SK-N-SH treated with all-trans-retinoic acid at 6 μM for 48 hours (cell line): Measurements from ENCODE around the gene NUP205.

Experiments
- ATAC-seq: fragments of 200-7000 bp; cut with Tn5 transposase; 3 replicates; pipeline ENCODE4 v1.9.1; 2020; ENCODE audit warnings: mild to moderate bottlenecking, moderate library complexity
- ARNTL ChIP-seq: fragments of 450-650 bp; formaldehyde crosslinking; IDR thresholded peaks from 2 replicates; pipeline ENCODE4 v1.5.0; 2020; ENCODE audit warnings: low read depth, mild to moderate bottlenecking, moderate library complexity, borderline replicate concordance
- BACH2 ChIP-seq: fragments of 250-450 bp; sonication (Bioruptor Pico); IDR thresholded peaks from 2 replicates; pipeline ENCODE4 v1.9.0; 2021; ENCODE audit warnings: mild to moderate bottlenecking, borderline replicate concordance
- CREB5 ChIP-seq: fragments of 250-450 bp; sonication (Bioruptor Pico); IDR thresholded peaks from 2 replicates; pipeline ENCODE4 v1.5.1; 2020; ENCODE audit warnings: low read depth, mild to moderate bottlenecking, moderate library complexity
- CSDC2 ChIP-seq: fragments of 250-450 bp; sonication (Bioruptor Pico); IDR thresholded peaks from 2 replicates; pipeline ENCODE4 v1.5.0; 2020; ENCODE audit warnings: mild to moderate bottlenecking, moderate library complexity
- CSRNP3 ChIP-seq: fragments of 250-450 bp; sonication (Bioruptor Pico); IDR thresholded peaks from 2 replicates; pipeline ENCODE4 v1.5.1; 2021; ENCODE audit warnings: mild to moderate bottlenecking, moderate library complexity
- ESRRG ChIP-seq: fragments of 250-450 bp; sonication (Bioruptor Pico); IDR thresholded peaks from 2 replicates; pipeline ENCODE4 v1.6.1; 2021; ENCODE audit warnings: mild to moderate bottlenecking
- GLIS3 ChIP-seq: fragments of 250-450 bp; sonication (Bioruptor Pico); IDR thresholded peaks from 2 replicates; pipeline ENCODE4 v1.5.0; 2020; ENCODE audit warnings: mild to moderate bottlenecking, moderate library complexity
- ISL1 ChIP-seq: fragments of 250-450 bp; sonication (Bioruptor Pico); IDR thresholded peaks from 2 replicates; pipeline ENCODE4 v2.1.2; 2022; ENCODE audit warnings: mild to moderate bottlenecking, moderate library complexity
- OSR1 ChIP-seq: fragments of 250-450 bp; sonication (Bioruptor Pico); IDR thresholded peaks from 2 replicates; pipeline ENCODE4 v1.8.0; 2022; ENCODE audit warnings: moderate library complexity, mild to moderate bottlenecking, inconsistent platforms
- PATZ1 ChIP-seq: fragments of 250-450 bp; sonication (Bioruptor Pico); IDR thresholded peaks from 2 replicates; pipeline ENCODE4 v1.8.0; 2020; ENCODE audit warnings: mild to moderate bottlenecking, moderate library complexity, borderline replicate concordance
- POU6F1 ChIP-seq: fragments of 250-450 bp; sonication (Bioruptor Pico); IDR thresholded peaks from 2 replicates; pipeline ENCODE4 v1.8.0; 2021; ENCODE audit warnings: low read depth, mild to moderate bottlenecking, moderate library complexity, borderline replicate concordance
- PPARA ChIP-seq: fragments of 250-450 bp; sonication (Bioruptor Pico); IDR thresholded peaks from 2 replicates; pipeline ENCODE4 v1.5.0; 2020; ENCODE audit warnings: mild to moderate bottlenecking, borderline replicate concordance
- SNAI2 ChIP-seq: fragments of 250-450 bp; sonication (Bioruptor Pico); IDR thresholded peaks from 2 replicates; pipeline ENCODE4 v1.5.0; 2020; ENCODE audit warnings: mild to moderate bottlenecking, moderate library complexity
- TCF4 ChIP-seq: fragments of 250-450 bp; sonication (Bioruptor Pico); IDR thresholded peaks from 2 replicates; pipeline ENCODE4 v1.8.0; 2021; ENCODE audit warnings: mild to moderate bottlenecking, moderate library complexity, borderline replicate concordance
- TOX ChIP-seq: fragments of 250-450 bp; sonication (Bioruptor Pico); IDR thresholded peaks from 2 replicates; pipeline ENCODE4 v1.8.0; 2021; ENCODE audit warnings: mild to moderate bottlenecking, moderate library complexity, borderline replicate concordance
- TSHZ2 ChIP-seq: fragments of 250-450 bp; sonication (Bioruptor Pico); IDR thresholded peaks from 2 replicates; pipeline ENCODE4 v1.5.0; 2020; ENCODE audit warnings: mild to moderate bottlenecking, moderate library complexity
- ZC3H10 ChIP-seq: fragments of 250-450 bp; sonication (Bioruptor Pico); IDR thresholded peaks from 2 replicates; pipeline ENCODE4 v1.5.1; 2021; ENCODE audit warnings: mild to moderate bottlenecking, moderate library complexity
- ZFP3 ChIP-seq: fragments of 250-450 bp; sonication (Bioruptor Pico); IDR thresholded peaks from 2 replicates; pipeline ENCODE4 v1.5.0; 2020; ENCODE audit warnings: mild to moderate bottlenecking, moderate library complexity
- ZFP30 ChIP-seq: fragments of 450-650 bp; formaldehyde crosslinking; IDR thresholded peaks from 2 replicates; pipeline ENCODE4 v1.5.0; 2022; ENCODE audit warnings: mild to moderate bottlenecking, moderate library complexity
- ZNF565 ChIP-seq: fragments of 450-650 bp; formaldehyde crosslinking; conservative IDR thresholded peaks from 2 replicates; pipeline ENCODE4 v1.5.0; 2020; ENCODE audit warnings: low read depth, mild to moderate bottlenecking, moderate library complexity
- ZNF70 ChIP-seq: fragments of 450-650 bp; formaldehyde crosslinking; IDR thresholded peaks from 2 replicates; pipeline ENCODE4 v1.5.0; 2020; ENCODE audit warnings: mild to moderate bottlenecking, moderate library complexity
- ZNF8 ChIP-seq: fragments of 450-650 bp; formaldehyde crosslinking; IDR thresholded peaks from 2 replicates; pipeline ENCODE4 v1.5.0; 2020; ENCODE audit warnings: mild to moderate bottlenecking, moderate library complexity

Gene NUP205

GRCh38 chr7:135519233-135519688 is 38.5 kb upstream of the NUP205 start (continued):
- TF ChIP-seq PPARA: no peak

- TF ChIP-seq ZFP3 (CRISPR knock-in tag) (no peak), ZNF70 (CRISPR knock-in tag) (no peak), PPARA (no peak), CSRNP3 (CRISPR knock-in tag) (no peak), ISL1 (CRISPR knock-in tag) (no peak), ZFP30 (CRISPR knock-in tag) (no peak), ZC3H10 (no peak), OSR1 (CRISPR knock-in tag) (no peak), POU6F1 (CRISPR knock-in tag) (no peak), SNAI2 (CRISPR knock-in tag) (no peak), BACH2 (CRISPR knock-in tag) (no peak), GLIS3 (no peak), CSDC2 (no peak), ZNF8 (CRISPR knock-in tag) (no peak), TSHZ2 (no peak), ESRRG (CRISPR knock-in tag) (no peak), TOX (CRISPR knock-in tag) (no peak)
- ATAC-seq: no peak
Observed at GRCh38 chr7:135519871-135520270, 37.8 kb upstream of the NUP205 start.

- TF ChIP-seq ZNF70 (CRISPR knock-in tag): no peak
- TF ChIP-seq ISL1 (CRISPR knock-in tag): no peak
- TF ChIP-seq TSHZ2: no peak
- no peak for TF ChIP-seq GLIS3
- TF ChIP-seq ZC3H10: no peak
- no peak for TF ChIP-seq ARNTL (CRISPR knock-in tag)
Observed at GRCh38 chr7:135522509-135522908, 35.2 kb upstream of the NUP205 start.

GRCh38 chr7:135523146-135523545 is 34.6 kb upstream of the NUP205 start:
- no peak for ATAC-seq
- TF ChIP-seq ZC3H10 (no peak), POU6F1 (CRISPR knock-in tag) (no peak), PATZ1 (CRISPR knock-in tag) (no peak), TOX (CRISPR knock-in tag) (no peak), OSR1 (CRISPR knock-in tag) (no peak), ZNF565 (CRISPR knock-in tag) (no peak), CREB5 (no peak), SNAI2 (CRISPR knock-in tag) (no peak), ZFP30 (CRISPR knock-in tag) (no peak), BACH2 (CRISPR knock-in tag) (no peak), ZFP3 (CRISPR knock-in tag) (no peak), TCF4 (CRISPR knock-in tag) (no peak)

More at GRCh38 chr7:135522509-135522908, 35.2 kb upstream of the NUP205 start:
- no peak for ATAC-seq
